Fibroblast of upper back skin (primary cell): ENCODE measurements around the gene PLEKHM3.
"Not testable (repeated sequence)": the region's sequence is repeated elsewhere in the genome, so short reads cannot be mapped to it uniquely, and the experiment has no call there.

Experiments used
- DNase-seq: peaks from one replicate; pipeline ENCODE4 v3.0.0-alpha.2; 2013

Gene PLEKHM3

DNA sequence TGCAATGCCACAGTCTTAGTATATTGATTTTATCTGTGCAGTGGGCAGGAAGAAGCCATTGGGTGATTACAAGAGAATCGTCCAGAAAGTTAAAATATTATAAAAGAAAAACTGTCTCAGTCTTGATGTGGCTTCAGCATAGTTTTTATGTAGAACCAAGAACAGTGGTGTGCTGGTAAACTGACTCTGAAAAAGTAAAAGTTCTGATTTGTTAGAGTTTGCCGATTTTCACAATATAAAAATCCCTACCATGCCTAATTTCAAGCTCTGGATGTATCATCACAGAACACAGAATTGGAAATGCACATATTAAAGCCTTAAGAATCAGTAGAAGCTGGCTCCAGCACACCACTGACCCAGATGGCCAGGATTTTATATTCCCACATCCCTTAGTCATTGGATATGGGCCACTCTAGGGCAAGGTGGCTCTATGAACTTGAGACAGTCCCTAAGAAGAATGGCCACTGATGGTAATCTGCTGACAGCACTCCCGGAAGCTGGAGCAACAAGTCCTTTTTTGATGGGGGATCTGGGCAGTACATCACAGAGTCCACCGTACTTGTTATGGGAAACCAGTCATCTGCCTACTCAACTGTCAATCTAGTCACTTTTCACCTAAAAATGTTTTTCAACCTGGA, 9.3 kb upstream of the PLEKHM3 start:
- no peak for DNase-seq

- DNase-seq, result no peak
Observed at GRCh38 chr2:208033701-208034502, 8.6 kb upstream of the PLEKHM3 start.

DNA sequence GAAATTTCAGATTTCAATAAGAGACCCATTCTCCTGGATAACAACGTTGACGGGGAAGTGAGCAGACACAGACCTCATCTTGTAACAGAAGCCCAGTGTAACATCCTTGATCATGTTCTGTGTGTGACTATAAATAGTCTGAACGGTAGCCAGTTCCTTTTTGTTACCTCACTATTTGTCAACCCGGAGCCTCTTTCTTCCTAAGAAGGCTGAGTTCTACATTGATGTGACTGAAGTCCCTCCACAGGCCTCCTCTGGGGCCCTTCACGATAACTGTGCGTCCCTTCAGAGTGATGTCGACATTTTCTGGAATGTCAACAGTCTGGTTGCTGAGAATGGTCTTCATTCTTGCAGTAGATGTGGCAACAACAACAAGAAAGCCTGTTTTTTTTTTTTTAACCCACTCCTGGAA, 6.3 kb upstream of the PLEKHM3 start:
- no peak for DNase-seq

GRCh38 chr2:208025814-208026184, 472 bp upstream of the PLEKHM3 start:
- no peak for DNase-seq

- no peak for DNase-seq
Observed at GRCh38 chr2:208024091-208024490, 1.2 kb downstream of the PLEKHM3 start.

DNA sequence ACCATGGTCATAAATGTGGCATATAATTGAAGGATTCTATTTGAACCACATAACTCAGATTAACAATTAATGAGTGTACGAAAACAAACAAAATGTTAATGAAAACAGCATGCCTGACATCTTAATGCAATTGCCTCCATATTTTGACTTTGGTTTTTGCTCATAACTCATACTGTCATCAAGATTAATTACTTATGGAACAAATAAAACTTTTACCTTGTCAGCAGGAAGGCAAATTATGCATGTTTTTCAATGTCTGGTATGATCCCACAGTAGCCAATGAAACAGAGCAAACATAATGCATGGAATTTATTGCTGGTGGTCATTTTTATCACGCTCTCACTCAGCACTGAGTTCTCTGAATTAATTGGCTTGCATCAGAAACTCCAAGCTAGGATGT, 5.1 kb downstream of the PLEKHM3 start:
- DNase-seq, result no peak

DNA sequence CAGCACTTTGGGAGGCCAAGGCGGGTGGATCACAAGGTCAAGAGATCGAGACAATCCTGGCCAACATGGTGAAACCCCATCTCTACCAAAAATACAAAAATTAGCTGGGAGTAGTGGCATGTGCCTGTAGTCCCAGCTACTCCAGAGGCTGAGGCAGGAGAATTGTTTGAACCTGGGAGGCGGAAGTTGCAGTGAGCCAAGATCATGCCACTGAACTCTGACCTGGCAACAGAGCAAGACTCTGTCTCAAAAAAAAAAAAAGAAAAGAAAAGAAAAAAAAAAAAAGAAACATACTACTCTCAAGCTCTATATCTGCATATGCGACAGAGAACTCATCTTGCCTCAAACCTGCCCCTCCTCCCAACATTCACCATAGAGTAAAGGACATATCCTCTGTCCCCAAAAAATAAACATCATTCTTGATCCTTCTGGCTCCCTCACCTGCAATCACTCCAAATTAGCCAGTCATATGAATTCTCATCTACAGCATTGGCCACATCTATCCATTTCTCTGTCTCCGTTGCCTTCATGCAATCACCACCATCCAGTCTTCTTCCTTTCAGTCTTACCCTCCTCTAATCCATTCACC, 7.1 kb downstream of the PLEKHM3 start:
- DNase-seq, result not testable (repeated sequence)

DNA sequence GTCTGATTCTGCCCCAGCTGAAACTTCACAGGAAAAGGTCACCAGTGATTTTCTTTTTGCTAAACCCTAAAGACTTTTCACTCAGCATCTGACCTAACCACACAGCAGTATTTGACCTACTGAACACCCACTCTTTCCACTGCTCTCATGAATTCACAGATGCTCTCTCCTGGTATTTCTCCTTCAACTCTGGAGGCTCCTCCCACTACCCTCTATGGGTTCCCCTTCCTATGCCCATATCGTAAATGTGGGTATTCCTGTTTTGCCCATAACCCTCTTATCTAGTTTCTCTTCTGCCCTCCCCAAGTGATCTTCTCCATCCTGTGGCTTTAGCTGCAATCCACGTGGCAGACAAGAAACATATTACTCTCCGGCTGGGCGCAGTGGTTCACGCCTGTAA, 7.6 kb downstream of the PLEKHM3 start:
- DNase-seq, result no peak

DNA sequence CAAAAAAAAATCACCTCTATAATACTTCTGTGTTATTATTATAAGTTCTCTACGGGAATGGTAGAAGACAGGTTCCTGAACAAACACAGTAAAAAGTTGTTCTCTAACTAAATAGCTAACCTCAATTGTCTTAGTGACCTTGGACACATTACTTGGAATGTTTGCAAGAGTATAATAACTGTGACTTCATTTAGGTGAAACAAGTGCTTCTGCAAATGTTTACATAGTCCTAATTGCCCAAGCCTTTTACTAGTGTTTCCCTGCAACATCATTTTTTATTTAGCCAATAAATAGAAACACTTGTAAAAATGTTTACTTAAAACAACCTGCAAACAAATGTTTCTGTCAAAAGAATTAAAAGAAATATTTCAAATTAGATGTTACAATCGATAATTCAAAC, 9.9 kb downstream of the PLEKHM3 start:
- no peak for DNase-seq

DNA sequence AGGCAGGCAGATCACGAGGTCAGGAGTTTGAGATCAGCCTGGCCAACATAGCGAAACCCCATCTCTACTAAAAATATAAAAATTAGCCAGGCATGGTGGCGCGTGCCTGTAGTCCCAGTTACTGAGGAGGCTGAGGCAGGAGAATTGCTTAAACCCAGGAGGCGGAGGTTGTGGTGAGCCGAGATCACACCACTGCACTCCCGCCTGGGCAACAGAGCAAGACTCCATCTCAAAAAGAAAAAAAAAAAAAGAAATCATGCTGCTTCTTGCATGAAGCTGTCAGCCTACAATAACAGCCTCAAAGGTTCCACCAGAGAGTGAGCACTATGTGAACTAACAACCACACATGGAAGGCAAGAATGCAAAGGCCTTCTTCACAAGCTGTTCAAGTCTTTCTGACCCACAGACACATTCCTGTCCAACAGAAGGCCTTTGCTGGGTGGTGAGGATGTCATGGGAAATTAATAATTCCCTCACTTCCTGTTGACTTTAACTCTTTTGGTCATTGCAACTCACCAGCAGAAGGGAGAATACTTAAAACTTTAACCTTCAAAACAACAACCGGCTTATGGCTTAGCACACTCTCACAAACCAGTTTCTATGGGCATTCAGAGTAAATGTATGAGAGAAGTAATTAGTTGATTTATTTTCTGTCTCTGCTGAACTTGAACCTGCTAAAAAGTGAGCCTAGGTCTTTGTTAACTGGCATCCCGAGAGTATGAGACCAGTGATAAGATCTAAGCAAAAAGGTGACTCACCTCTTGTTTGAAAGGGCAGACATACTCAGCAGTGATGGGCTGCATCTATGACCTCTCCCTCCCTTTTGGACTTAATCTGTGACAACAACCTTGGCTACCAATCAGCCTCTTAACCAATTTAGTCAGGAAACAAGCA, 11.8 kb downstream of the PLEKHM3 start:
- no peak for DNase-seq

- no peak for DNase-seq
Observed at GRCh38 chr2:208012449-208012848, 12.9 kb downstream of the PLEKHM3 start.

- DNase-seq, result no peak
Observed at GRCh38 chr2:208010506-208010905, 14.8 kb downstream of the PLEKHM3 start.

GRCh38 chr2:208006833-208007232, 18.5 kb downstream of the PLEKHM3 start:
- peak; percentile 28 for DNase-seq

- no peak for DNase-seq
Observed at GRCh38 chr2:208006337-208006736, 19.0 kb downstream of the PLEKHM3 start.

- no peak for DNase-seq
Observed at GRCh38 chr2:208001924-208002323, 23.4 kb downstream of the PLEKHM3 start.

- DNase-seq, result no peak
Observed at GRCh38 chr2:208000701-208001395, 24.5 kb downstream of the PLEKHM3 start.

GRCh38 chr2:207996848-207997247, 28.5 kb downstream of the PLEKHM3 start:
- DNase-seq, result no peak

GRCh38 chr2:207995887-207996286, 29.4 kb downstream of the PLEKHM3 start:
- no peak for DNase-seq

DNA sequence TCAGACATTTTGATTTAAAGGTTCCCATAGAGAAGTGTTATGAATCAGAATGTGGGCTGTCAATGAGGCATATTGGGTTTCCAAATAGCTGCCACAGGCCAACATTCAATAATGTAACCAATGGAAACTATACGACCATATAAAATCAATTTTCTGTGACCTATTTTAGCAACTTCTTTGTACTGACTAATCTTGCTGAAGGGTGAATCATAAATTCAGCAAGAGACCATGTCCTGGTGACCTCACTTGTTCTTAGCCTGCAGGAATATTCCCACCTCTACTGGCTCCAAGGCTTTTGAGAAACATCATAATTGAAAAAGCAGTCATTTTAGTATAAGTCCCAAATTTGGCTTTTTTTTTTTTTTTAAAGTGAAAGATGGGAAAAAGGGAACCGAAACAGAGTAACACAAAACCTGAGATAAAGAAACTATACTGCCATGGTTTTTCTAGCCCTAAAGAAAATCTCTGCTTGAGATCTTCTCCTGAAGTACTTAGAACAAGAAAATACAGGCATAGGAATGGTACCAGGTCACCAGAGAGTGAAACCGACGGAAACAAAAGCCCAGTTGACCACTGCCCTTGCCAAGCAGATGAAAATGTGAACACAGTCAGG, 32.1 kb downstream of the PLEKHM3 start:
- DNase-seq, result peak; percentile 55

DNA sequence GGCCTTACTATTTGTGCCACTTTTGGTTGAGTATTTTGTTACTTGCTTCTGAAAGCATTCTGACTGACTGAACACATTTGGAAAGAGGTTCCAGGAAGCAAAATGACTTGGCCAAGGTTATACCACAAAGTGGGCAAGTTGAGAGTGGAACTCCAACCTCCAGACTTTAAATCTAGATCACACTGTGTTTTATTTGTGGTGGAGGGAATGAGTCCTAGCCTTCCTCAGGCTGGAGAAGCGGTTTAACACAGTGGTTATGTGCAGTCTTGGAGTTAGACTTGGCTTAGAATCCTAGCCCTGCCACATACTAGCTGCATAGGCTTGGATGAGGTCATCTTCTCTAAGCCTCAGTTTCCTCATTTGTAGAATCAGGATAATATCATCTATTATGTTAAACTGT, 33.4 kb downstream of the PLEKHM3 start:
- DNase-seq, result no peak

DNA sequence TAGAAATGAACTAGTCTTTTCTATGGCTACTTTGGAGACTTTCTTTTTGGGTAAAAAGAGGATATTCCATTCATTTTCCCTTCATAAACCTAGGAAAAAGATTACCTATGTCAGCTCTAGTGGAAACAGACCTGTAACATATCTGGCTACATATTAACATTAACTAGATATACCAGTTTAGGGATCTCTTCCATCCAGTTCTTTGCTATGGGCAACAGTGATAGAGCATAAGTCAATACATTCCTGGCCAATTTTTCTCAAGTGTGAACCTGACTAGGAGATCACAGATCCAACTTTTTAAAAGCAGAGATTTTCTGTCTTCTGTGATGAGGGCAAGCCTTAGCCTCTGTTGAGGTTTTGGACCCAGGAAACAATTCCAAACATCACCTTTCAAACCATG, 34.5 kb downstream of the PLEKHM3 start:
- DNase-seq, result no peak

GRCh38 chr2:207988975-207989374, 36.4 kb downstream of the PLEKHM3 start:
- DNase-seq, result no peak
